HG02678 (cell line): Measurements from ENCODE around the gene TRIP11.

Experiments used
- ATAC-seq: cut with Tn5 transposase; IDR thresholded peaks from one replicate; pipeline ENCODE4 v1.9.1; 2021; ENCODE audit warnings: mild to moderate bottlenecking, moderate library complexity; ENCODE audit not compliant: unreplicated experiment

Gene TRIP11

GRCh38 chr14:91926131-91926890 lies 113.5 kb downstream of the TRIP11 start:
- ATAC-seq: no peak

GRCh38 chr14:91925727-91926121 lies 114.1 kb downstream of the TRIP11 start:
- ATAC-seq: no peak

GRCh38 chr14:91925001-91925726 lies 114.7 kb downstream of the TRIP11 start:
- no peak for ATAC-seq

- no peak for ATAC-seq
These were observed 119.3 kb downstream of the TRIP11 start for GRCh38 chr14:91920526-91920925.

- ATAC-seq: no peak
These were observed 120.0 kb downstream of the TRIP11 start for GRCh38 chr14:91919814-91920213.

- no peak for ATAC-seq
These were observed 121.5 kb downstream of the TRIP11 start for GRCh38 chr14:91918186-91918883.
